Measurements from ENCODE around the gene KIAA0319L.
A peak's percentile ranks its signal among the peaks of the same experiment; 100 is the strongest.

Gene KIAA0319L

DNA sequence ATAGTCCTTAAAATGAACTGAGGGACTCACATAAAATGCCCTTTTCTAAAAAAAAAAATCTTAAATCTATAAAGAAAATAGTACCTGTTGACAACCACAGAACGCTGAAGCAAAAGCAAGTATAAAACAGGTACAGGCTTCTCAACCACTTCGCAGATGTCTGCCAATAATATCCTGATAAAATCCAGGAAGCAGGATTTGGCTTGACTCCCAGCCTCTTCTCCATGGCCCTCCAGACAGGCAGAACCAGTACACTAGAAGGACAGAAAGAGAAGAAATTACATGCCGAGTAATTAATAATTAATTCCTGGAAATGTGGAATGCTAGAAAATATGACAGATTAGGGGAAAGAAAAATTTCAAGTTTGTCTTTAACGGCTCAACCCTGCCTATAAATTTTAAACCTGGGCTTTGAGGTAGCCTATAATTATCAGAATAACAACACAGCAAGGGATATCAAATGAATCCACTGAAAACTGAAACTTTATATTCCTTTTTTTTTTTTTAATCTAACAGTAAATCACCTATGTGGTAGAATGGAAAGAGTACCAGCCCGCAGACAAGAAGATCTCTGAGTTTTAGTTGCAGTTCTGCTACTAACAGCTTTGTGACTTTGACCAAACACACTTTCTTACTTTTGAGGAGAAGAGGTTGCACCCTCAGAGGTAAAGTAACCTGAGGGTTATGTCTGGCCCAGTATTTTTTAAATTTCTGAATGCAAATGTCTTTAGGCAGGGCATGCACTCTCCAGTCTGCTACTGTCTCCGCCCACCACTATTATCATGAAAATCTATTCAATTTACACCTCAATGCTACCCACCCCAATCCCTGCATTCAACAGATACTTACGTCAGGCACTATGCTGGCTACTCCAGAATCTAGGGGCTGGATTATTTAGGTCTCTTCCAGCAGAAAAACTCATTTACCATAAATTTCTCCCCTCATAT lies 2.7 kb downstream of the KIAA0319L start:
- DNase-seq (ENCODE audit: low spot score), result no peak
- in situ Hi-C loops (cut with MboI; ENCODE audit: low sequenced_read_pairs, unreplicated experiment), result no loop called here
- TF ChIP-seq, protein P1, sequence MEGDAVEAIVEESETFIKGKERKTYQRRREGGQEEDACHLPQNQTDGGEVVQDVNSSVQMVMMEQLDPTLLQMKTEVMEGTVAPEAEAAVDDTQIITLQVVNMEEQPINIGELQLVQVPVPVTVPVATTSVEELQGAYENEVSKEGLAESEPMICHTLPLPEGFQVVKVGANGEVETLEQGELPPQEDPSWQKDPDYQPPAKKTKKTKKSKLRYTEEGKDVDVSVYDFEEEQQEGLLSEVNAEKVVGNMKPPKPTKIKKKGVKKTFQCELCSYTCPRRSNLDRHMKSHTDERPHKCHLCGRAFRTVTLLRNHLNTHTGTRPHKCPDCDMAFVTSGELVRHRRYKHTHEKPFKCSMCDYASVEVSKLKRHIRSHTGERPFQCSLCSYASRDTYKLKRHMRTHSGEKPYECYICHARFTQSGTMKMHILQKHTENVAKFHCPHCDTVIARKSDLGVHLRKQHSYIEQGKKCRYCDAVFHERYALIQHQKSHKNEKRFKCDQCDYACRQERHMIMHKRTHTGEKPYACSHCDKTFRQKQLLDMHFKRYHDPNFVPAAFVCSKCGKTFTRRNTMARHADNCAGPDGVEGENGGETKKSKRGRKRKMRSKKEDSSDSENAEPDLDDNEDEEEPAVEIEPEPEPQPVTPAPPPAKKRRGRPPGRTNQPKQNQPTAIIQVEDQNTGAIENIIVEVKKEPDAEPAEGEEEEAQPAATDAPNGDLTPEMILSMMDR (IDR thresholded peaks at IDR 0.05; ENCODE audit: borderline replicate concordance, control extremely low read depth, extremely low read depth, insufficient read depth, missing control alignments), result no peak

GRCh38 chr1:35553851-35554250 lies 3.4 kb downstream of the KIAA0319L start:
- in situ Hi-C loops (cut with MboI; ENCODE audit: low sequenced_read_pairs, unreplicated experiment), result no loop called here
- TF ChIP-seq, protein P1 (IDR thresholded peaks at IDR 0.05; ENCODE audit: borderline replicate concordance, control extremely low read depth, extremely low read depth, insufficient read depth, missing control alignments), result no peak

GRCh38 chr1:35546614-35547013 lies 10.6 kb downstream of the KIAA0319L start:
- in situ Hi-C loops (cut with MboI; ENCODE audit: low sequenced_read_pairs, unreplicated experiment), result no loop called here
- no peak for DNase-seq (ENCODE audit: low spot score)
- TF ChIP-seq, protein P1 (IDR thresholded peaks at IDR 0.05; ENCODE audit: borderline replicate concordance, control extremely low read depth, extremely low read depth, insufficient read depth, missing control alignments), result no peak

More at GRCh38 chr1:35553851-35554250, 3.4 kb downstream of the KIAA0319L start:
- DNase-seq (ENCODE audit: low spot score), result no peak

- DNase-seq (ENCODE audit: low spot score), result peak; percentile 44
- in situ Hi-C loops (cut with MboI; ENCODE audit: low sequenced_read_pairs, unreplicated experiment), result no loop called here
- TF ChIP-seq, protein P1 (IDR thresholded peaks at IDR 0.05; ENCODE audit: borderline replicate concordance, control extremely low read depth, extremely low read depth, insufficient read depth, missing control alignments), result peak; percentile 37
Measured at GRCh38 chr1:35544976-35545375, 12.2 kb downstream of the KIAA0319L start.

DNA sequence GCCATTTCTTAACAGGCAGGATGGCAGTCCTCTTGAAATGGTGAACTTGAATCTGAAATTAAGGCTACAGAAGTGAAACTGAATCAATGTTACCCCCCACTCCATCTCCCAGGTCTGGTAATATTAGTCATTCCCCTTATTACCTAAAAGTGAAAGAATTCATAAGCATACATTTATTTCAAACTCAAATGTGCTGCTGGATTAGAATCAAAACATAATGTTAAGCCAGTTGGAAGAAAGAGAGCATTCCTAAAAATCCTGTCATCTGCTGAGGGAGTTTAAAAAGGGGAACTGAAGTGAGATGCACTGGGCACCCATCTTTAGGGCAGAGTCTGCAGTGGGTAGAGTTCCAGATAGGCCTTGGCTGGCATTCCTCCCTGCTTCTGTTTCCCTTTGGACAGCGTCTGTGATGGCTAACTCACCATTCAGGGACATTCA lies 17.4 kb downstream of the KIAA0319L start:
- DNase-seq (ENCODE audit: low spot score), result peak; percentile 41
- TF ChIP-seq, protein P1 (IDR thresholded peaks at IDR 0.05; ENCODE audit: borderline replicate concordance, control extremely low read depth, extremely low read depth, insufficient read depth, missing control alignments), result no peak
- in situ Hi-C loops (cut with MboI; ENCODE audit: low sequenced_read_pairs, unreplicated experiment), result no loop called here

GRCh38 chr1:35539073-35539823 lies 18.0 kb downstream of the KIAA0319L start:
- TF ChIP-seq, protein P1 (IDR thresholded peaks at IDR 0.05; ENCODE audit: borderline replicate concordance, control extremely low read depth, extremely low read depth, insufficient read depth, missing control alignments), result no peak
- peak; percentile 18 for DNase-seq (ENCODE audit: low spot score)
- in situ Hi-C loops (cut with MboI; ENCODE audit: low sequenced_read_pairs, unreplicated experiment), result no loop called here

Data from GM13976 (cell line).